ENCODE data around the gene PLEKHA5.
"Not testable (repeated sequence)": the region's sequence is repeated elsewhere in the genome, so short reads cannot be mapped to it uniquely, and the experiment has no call there.

Gene PLEKHA5

GRCh38 chr12:19332196-19332595 is 202.7 kb downstream of the PLEKHA5 start:
- no peak for DNase-seq (ENCODE audit: low spot score)

DNA sequence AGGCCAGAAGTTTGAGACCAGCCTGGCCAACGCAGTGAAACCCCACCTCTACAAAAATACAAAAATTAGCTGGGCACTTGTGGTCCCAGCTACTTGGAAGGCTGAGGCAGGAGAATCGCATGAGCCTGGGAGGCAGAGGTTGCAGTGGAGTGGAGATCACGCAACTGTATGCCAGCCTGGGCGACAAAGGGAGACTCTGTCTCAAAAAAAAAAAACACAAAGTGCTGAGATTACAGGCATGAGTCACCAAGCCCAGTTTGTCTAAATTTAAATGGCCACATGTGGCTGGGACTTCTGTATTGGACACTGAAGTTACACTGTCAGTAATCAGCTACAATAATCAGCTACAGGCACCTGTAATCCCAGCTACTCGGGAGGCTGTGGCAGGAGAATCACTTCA is 208.9 kb downstream of the PLEKHA5 start:
- DNase-seq (ENCODE audit: low spot score): no peak

DNA sequence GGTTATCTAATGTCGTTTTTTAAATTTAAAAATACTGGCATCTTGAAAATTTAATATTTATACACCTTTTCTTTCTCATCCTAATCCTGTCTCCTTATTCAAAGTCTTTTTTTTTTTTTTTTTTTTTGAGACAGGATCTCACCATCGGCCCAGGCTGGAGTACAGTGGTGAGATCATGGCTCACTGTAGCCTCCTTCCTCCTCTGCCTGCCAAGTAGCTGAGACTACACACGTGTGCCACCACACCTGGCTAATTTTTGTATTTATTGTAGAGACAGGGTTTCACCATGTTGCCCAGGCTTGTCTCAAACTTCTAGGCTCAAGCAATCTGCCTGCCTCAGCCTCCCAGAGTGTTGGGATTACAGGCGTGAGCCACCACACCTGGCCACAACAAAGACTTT is 221.3 kb downstream of the PLEKHA5 start:
- DNase-seq (ENCODE audit: low spot score): not testable (repeated sequence)

DNA sequence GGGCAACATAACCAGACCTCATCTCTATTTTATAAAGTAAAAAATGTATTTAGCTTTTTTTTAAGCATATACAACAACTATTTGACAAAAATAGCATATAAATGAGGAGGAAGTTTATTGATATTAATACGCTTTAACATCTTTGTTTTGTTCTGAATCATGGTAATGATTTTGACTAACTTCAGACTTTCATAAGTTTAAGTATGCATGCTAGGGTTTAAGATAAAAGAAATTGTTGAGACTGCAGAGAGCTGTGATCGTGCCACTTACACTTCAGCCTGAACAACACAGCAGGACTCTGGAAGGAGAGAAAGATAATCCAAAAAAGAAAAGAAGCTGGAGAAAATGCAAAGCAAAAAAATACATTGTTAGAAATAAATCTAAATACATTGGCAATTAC is 221.8 kb downstream of the PLEKHA5 start:
- DNase-seq (ENCODE audit: low spot score): no peak

DNA sequence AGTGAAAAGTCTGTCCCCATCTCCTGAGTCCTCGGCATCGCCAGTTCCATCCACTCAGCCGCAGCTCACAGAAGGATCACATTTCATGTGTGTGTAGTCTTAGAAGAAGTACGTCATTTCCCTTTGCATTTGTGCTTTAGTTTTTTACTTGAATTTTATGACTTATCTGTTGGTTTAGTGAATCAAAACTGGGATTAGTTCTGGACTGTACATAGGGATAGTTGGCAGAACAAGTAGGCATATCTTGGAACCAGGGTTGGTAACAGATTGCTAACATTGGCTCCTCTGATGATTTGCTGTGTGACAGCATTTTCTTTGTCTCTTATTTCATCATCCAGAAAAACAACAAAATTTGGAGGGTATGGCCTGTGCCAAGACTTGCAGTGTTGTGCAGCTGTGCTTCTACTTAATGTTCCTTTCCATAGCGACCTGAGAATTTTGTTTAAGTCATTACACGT is 240.2 kb downstream of the PLEKHA5 start:
- DNase-seq (ENCODE audit: low spot score): no peak

GRCh38 chr12:19373586-19373985 is 244.1 kb downstream of the PLEKHA5 start:
- DNase-seq (ENCODE audit: low spot score): no peak

- DNase-seq (ENCODE audit: low spot score): no peak
Observed at GRCh38 chr12:19375888-19376287, 246.4 kb downstream of the PLEKHA5 start.

DNA sequence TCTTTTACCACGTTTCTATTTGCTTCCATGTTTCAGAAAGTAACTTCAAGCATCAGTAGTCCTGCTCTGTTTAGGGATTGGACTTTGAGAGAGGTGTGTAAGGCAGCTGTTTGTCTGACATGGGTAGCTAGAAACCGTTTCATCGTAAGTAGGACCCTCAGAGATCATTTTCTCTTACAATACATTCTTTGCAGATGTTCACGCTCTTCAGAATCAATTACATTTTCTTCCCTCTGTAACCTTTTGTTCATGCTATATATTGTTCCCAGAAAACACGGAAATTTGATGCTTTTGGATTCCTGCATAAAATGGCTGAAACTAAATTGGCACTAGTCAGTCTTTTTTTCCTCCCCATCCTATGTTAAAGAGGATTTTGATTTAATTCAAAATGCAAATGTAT is 247.2 kb downstream of the PLEKHA5 start:
- DNase-seq (ENCODE audit: low spot score): no peak

DNA sequence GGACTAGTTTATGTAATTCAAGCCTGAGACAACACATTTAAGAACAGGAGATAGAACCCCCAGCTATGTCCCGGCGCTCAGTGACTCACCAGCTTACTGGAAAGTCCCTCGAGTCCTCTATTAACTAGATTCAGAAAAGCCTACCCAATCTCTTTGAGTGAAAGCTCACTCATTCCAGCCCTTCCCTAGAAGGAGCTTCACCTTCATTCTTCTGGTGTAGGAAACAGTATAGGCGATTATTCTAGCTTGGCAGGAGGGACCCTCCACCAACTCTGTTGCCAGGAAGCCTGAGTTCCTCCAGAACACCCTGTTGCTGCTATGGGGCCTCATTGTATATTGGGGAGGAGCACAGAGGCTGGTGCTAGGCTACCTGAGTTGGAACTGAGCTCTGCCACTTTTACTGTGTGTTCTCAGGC is 252.6 kb downstream of the PLEKHA5 start:
- DNase-seq (ENCODE audit: low spot score): no peak

DNA sequence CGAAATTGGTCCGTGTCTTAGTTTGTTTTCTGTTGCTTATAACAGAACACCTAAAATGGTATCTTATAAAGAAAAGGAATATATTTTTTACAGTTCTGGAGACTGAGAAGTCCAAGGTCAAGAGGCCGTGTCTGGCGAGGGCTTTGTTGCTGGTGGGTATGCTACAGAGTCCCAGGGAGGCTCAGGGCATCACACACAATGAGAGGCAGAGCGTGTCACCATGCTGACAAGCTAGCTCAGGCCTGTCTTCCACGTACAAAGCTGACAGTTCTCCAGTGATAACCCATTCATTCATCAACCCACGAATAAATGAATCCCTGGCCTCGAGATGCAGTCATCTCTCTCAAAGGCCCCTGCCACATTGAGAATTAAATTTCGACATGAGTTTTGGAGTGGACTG is 253.0 kb downstream of the PLEKHA5 start:
- no peak for DNase-seq (ENCODE audit: low spot score)

DNA sequence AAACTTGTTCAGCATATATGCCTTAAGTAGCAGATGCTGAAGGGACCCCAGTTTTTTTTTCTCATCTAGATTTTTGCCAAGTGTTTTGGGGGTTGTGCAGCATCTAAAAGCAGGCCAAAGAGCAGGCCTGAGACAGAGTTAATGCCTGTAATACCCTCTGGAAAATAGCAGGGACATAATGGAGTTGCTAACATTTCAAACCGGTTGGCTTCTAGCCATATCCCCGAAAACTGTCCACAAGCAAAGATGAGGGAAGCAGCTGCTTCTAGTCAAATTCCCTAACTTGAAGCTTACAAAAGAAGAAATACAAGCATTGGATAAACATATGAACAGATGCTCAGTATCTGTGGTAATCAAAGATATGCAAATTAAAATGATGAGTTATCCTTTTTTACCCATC is 257.6 kb downstream of the PLEKHA5 start:
- DNase-seq (ENCODE audit: low spot score): no peak

- no peak for DNase-seq (ENCODE audit: low spot score)
Observed at GRCh38 chr12:19388131-19388549, 258.6 kb downstream of the PLEKHA5 start.

GRCh38 chr12:19390051-19390598 is 260.6 kb downstream of the PLEKHA5 start:
- no peak for DNase-seq (ENCODE audit: low spot score)

GRCh38 chr12:19392644-19393043 is 263.1 kb downstream of the PLEKHA5 start:
- DNase-seq (ENCODE audit: low spot score): not testable (repeated sequence)

- DNase-seq (ENCODE audit: low spot score): no peak
Observed at GRCh38 chr12:19394385-19394784, 264.9 kb downstream of the PLEKHA5 start.

- DNase-seq (ENCODE audit: low spot score): no peak
Observed at GRCh38 chr12:19397534-19397933, 268.0 kb downstream of the PLEKHA5 start.

- DNase-seq (ENCODE audit: low spot score): no peak
Observed at GRCh38 chr12:19398376-19399363, 269.1 kb downstream of the PLEKHA5 start.

DNA sequence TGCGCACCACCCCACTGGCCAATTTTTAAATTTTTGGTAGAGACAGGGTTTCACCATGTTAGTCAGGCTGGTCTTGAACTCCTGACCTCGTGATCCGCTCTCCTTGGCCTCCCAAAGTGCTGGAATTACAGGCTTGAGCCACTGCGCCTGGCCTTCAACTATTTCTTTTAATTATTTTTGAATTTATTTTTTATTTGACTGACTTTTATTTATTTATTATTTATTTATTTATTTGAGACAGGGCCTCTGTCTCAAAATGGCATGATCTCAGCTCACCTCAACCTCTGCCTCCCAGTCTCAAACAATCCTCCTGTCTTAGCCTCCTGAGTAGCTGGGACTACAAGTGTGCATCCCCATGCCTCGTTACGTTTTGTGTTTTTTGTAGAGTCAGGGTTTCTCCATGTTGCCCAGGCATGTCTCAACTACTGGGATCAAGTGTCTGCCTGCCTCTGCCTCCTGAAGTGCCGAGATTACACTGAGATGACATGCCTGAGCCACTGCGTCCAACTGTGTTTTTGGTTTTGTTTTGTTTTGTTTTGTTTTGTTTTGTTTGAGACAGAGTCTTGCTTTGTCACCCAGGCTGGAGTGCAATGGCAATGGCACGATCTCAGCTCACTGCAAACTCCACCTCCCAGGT is 271.2 kb downstream of the PLEKHA5 start:
- not testable (repeated sequence) for DNase-seq (ENCODE audit: low spot score)

- DNase-seq (ENCODE audit: low spot score): no peak
Observed at GRCh38 chr12:19402211-19402610, 272.7 kb downstream of the PLEKHA5 start.

DNA sequence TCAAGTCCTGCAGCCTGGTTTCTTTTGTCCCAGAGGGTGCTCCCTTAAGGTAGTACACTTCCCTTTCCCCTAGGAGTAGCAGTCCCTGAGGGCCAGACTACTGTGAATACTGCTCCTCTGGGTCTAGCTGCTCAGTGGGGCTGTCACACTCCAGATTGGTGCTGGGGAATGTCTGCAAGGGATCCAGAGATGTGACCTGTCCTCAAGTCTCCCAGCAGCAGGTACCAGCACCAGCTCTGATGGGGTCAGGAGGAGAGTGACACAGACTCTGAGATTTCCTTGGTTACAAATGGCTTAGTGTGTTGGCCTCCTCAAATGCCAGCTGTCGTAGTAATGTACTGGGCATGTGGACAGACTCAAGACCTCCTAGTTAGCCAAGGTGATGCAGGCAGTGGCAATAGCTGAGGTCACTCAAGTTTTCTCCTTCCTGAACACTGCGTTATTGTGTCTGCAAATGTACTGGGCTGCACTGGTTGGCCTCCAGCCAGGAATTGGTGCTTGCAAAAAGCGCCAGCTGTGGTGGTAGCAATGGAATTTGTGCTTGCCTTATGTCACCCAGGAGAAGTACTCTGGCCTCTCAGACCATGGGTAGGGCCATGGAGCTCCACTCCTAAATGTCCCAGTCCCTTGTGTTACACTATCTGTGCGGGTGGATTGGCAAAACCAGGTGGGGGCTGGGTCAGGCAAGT is 273.4 kb downstream of the PLEKHA5 start:
- no peak for DNase-seq (ENCODE audit: low spot score)

- DNase-seq (ENCODE audit: low spot score): no peak
Observed at GRCh38 chr12:19404242-19404880, 274.8 kb downstream of the PLEKHA5 start.

GRCh38 chr12:19409376-19409775 is 279.8 kb downstream of the PLEKHA5 start:
- DNase-seq (ENCODE audit: low spot score): no peak
